Measurements from ENCODE around the gene LDLRAD3.

- no peak for TF ChIP-seq CTCF (conservative IDR thresholded peaks at IDR 0.05 in 1 of 2, IDR thresholded peaks at IDR 0.05 in 1 of 2; ENCODE audit: extremely low read depth in 1 of 2, insufficient read depth in 1 of 2, low read depth in 1 of 2, low read length in 2 of 2)
- no peak for TF ChIP-seq EZH2 (IDR thresholded peaks at IDR 0.05; ENCODE audit: borderline replicate concordance, low read length)
These were observed 261.7 kb downstream of the LDLRAD3 start for GRCh38 chr11:36205536-36205935.

All from mammary epithelial cell (primary cell).